ENCODE data around the gene AKTIP. TPM values are rescaled to one million over a fixed set of nuclear protein-coding genes. Genes with fewer than 3 reads are reported as not detected.
"Not testable (repeated sequence)": the region's sequence is repeated elsewhere in the genome, so short reads cannot be mapped to it uniquely, and the experiment has no call there.

Gene AKTIP
- total RNA-seq, 1 donor from 2014 or later, result 32.2 TPM

DNA sequence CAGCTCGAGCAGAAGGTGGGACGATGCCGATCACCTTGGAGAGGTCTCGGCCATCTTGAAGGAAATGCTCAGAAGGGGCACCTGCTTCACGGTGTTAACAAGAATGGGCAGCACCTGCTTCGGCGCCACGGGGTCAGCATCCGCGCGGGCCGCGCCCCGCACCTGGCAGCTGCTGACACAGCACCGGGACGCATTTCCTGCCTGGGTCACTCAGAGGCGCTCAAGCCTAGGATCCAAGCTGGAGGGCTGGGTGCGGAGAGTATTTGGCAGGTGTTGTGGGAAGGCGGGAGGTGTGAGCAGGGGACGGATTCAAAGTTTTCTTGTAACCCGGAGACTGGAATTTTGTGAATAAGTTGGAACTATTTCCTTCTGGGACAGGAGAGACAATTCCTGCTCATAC is 39.3 kb upstream of the AKTIP start:
- Histone ChIP-seq H3K4me3 (no peak overlapping the region), H3K27ac (no peak overlapping the region), H3K9me3 (no peaks in the 10 kb centered on the region), H3K27me3 (no peaks in the 10 kb centered on the region), H3K36me3 (no peaks in the 10 kb centered on the region), H3K4me1 (no peaks in the 10 kb centered on the region)
- no peak for TF ChIP-seq POLR2A (IDR thresholded peaks at IDR 0.05)
- TF ChIP-seq POLR2AphosphoS5 (IDR thresholded peaks at IDR 0.05; ENCODE audit: insufficient read depth in 1 of 2, low read depth in 1 of 2), result no peak
- TF ChIP-seq CTCF (IDR thresholded peaks at IDR 0.05), result no peak
- DNase-seq (ENCODE audit: extremely low spot score in 2 of 2), result no peak
- intact Hi-C loops (cut with DNase I), result no loop called here

- H3K27ac ChIP-seq, result no peak overlapping the region
- no peaks in the 10 kb centered on the region for H3K4me1 ChIP-seq
- no peaks in the 10 kb centered on the region for H3K9me3 ChIP-seq
- H3K27me3 ChIP-seq, result no peaks in the 10 kb centered on the region
- no peak for DNase-seq (ENCODE audit: extremely low spot score in 2 of 2)
- TF ChIP-seq POLR2A (IDR thresholded peaks at IDR 0.05) (no peak), POLR2AphosphoS5 (IDR thresholded peaks at IDR 0.05; ENCODE audit: insufficient read depth in 1 of 2, low read depth in 1 of 2) (no peak), CTCF (IDR thresholded peaks at IDR 0.05) (no peak)
- H3K4me3 ChIP-seq, result no peak overlapping the region
- H3K36me3 ChIP-seq, result no peaks in the 10 kb centered on the region
- intact Hi-C loops (cut with DNase I), result no loop called here
Observed at GRCh38 chr16:53541326-53541725, 38.3 kb upstream of the AKTIP start.

GRCh38 chr16:53539759-53540718 is 37.0 kb upstream of the AKTIP start:
- H3K4me3 ChIP-seq; H3K27me3 ChIP-seq; H3K9me3 ChIP-seq; intact Hi-C loops (cut with DNase I); H3K27ac ChIP-seq; DNase-seq (ENCODE audit: extremely low spot score in 2 of 2); H3K36me3 ChIP-seq; H3K4me1 ChIP-seq: not testable (repeated sequence)

GRCh38 chr16:53539346-53539745 is 36.3 kb upstream of the AKTIP start:
- H3K27ac ChIP-seq; DNase-seq (ENCODE audit: extremely low spot score in 2 of 2); intact Hi-C loops (cut with DNase I); H3K4me3 ChIP-seq; H3K4me1 ChIP-seq; H3K9me3 ChIP-seq; H3K27me3 ChIP-seq; H3K36me3 ChIP-seq: not testable (repeated sequence)

GRCh38 chr16:53537626-53538025 is 34.6 kb upstream of the AKTIP start:
- Histone ChIP-seq H3K9me3 (no peaks in the 10 kb centered on the region), H3K4me3 (no peak overlapping the region), H3K27ac (no peak overlapping the region), H3K36me3 (no peaks in the 10 kb centered on the region), H3K4me1 (no peaks in the 10 kb centered on the region), H3K27me3 (no peaks in the 10 kb centered on the region)
- TF ChIP-seq POLR2AphosphoS5 (IDR thresholded peaks at IDR 0.05; ENCODE audit: insufficient read depth in 1 of 2, low read depth in 1 of 2) (no peak), POLR2A (IDR thresholded peaks at IDR 0.05) (no peak), CTCF (IDR thresholded peaks at IDR 0.05) (no peak)
- intact Hi-C loops (cut with DNase I), result no loop called here
- DNase-seq (ENCODE audit: extremely low spot score in 2 of 2), result no peak

DNA sequence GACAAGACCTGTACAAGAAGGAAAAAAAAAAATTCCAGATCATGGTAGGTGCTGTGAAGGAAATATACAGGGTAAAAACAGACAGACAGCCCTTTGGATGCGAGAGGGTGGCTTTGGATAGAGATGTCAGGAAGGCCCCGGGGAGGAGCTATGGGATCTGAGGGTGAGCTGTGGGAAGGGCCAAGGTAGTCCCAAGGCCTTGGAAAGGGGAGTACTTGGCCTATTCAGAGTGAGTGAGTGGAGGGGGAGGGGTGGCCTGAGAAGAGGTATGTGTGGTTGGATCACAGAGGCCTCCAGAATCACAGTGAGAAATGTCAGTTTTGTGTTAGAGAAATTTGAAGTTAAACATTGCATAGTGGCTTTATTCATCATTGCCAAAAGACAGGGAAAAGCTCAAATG is 31.2 kb upstream of the AKTIP start:
- no peak for DNase-seq (ENCODE audit: extremely low spot score in 2 of 2)
- TF ChIP-seq POLR2AphosphoS5 (IDR thresholded peaks at IDR 0.05; ENCODE audit: insufficient read depth in 1 of 2, low read depth in 1 of 2) (no peak), CTCF (IDR thresholded peaks at IDR 0.05) (no peak), POLR2A (IDR thresholded peaks at IDR 0.05) (no peak)
- intact Hi-C loops (cut with DNase I), result no loop called here
- H3K27ac ChIP-seq, result no peak overlapping the region
- H3K9me3 ChIP-seq, result no peaks in the 10 kb centered on the region
- no peak overlapping the region for H3K4me3 ChIP-seq
- no peaks in the 10 kb centered on the region for H3K4me1 ChIP-seq
- H3K27me3 ChIP-seq, result no peaks in the 10 kb centered on the region
- H3K36me3 ChIP-seq, result no peaks in the 10 kb centered on the region
